Right lobe of liver (tissue), 6 donors: ENCODE results near the gene DDX51. TPM values are rescaled to one million over a fixed set of nuclear protein-coding genes. Genes with fewer than 3 reads are reported as not detected.
"Not testable (repeated sequence)": the region's sequence is repeated elsewhere in the genome, so short reads cannot be mapped to it uniquely, and the experiment has no call there.

Source experiments
- ATAC-seq, 4 donors: fragments of 200-7000 bp; cut with Tn5 transposase; one replicate each; pipeline ENCODE4 v1.9.1; 2020; ENCODE audit warnings: mild to moderate bottlenecking in 4 of 4, moderate library complexity in 4 of 4
- DNase-seq, 3 donors: peaks; one replicate each; pipeline ENCODE4 v3.0.0-alpha.2; 2020
- H3K27ac ChIP-seq, 3 donors: fragments of 200-600 bp; one replicate each; pipeline ENCODE4 v1.8.0; 2022
- H3K27me3 ChIP-seq, 2 donors: fragments of 200-600 bp; one replicate each; pipeline ENCODE4 v1.8.0; 2022
- H3K36me3 ChIP-seq, 4 donors: fragments of 200-600 bp; sonication (generic) in 1 of 4; one replicate each; pipeline versions ENCODE4 v1.5.1 to v1.8.0; 2017 to 2022; ENCODE audit warnings: control low read depth in 1 of 4
- H3K4me1 ChIP-seq, 4 donors: fragments of 200-600 bp; sonication (generic) in 1 of 4; one replicate each; pipeline versions ENCODE4 v1.5.1 to v1.8.0; 2017 to 2022; ENCODE audit warnings: control low read depth in 1 of 4
- H3K4me3 ChIP-seq, 3 donors: fragments of 200-600 bp; one replicate each; pipeline ENCODE4 v1.8.0; 2022
- H3K9me3 ChIP-seq, 4 donors: fragments of 200-600 bp; sonication (generic) in 1 of 4; one replicate each; pipeline versions ENCODE4 v1.5.1 to v1.8.0; 2017 to 2022; ENCODE audit warnings: control low read depth in 1 of 4
- CTCF ChIP-seq, 4 donors: fragments of 200-600 bp in 3 of 4; fragments of 450-650 bp in 1 of 4; IDR thresholded peaks; one replicate each; pipeline versions ENCODE4 v1.5.1 to v1.8.0; 2016 to 2022; ENCODE audit warnings: antibody characterized with exemption in 4 of 4, mild to moderate bottlenecking in 2 of 4
- POLR2A ChIP-seq: fragments of 450-650 bp; IDR thresholded peaks from one replicate; pipeline ENCODE4 v1.6.1; 2017; ENCODE audit warnings: antibody characterized with exemption, mild to moderate bottlenecking
- WGBS: methylation state at CpG from one replicate; pipeline ENCODE4 v1.1.6; 2018; ENCODE audit warnings: low coverage, low lambda C conversion rate; ENCODE audit not compliant: insufficient coverage; ENCODE audit errors: missing lambda C conversion rate; 5-methylcytosine and 5-hydroxymethylcytosine counted together
- intact Hi-C, 2 donors: fragments of 100-400 bp; cut with DNase I; formaldehyde crosslinking; loops; one replicate each; pipeline versions ENCODE4 v1.11.2 to v1.14.1; 2022
- total RNA-seq, 6 experiments: library from RNA; depleted of rRNA in 2 of 6; stranded (reverse); fragments of >200 nt in 2 of 6; fragmentation: NEBNext Ultra II Directional in 3 of 6; extraction: Animal tissue kit (Norgen Biotek cat#: 25700) in 3 of 6; gene quantifications; one replicate each; pipeline versions ENCODE4 v1.1.0 to v1.2.4, GENCODE V29; 2016 to 2023
- donor health status: DM: no; HTN: yes; CAD: no.
- donor health status: DM: no; HTN: no; CAD: no.
- donor health status: DM: no; HTN: no; CAD: no.
- donor health status: DM: no; HTN: yes; CAD: no.
- donor health status: DM: no; HTN: yes; CAD: no.

The DDX51 gene
- total RNA-seq, 6 experiments from 2014 or later: 4.2 to 9.0 (median 5.2) TPM

DNA sequence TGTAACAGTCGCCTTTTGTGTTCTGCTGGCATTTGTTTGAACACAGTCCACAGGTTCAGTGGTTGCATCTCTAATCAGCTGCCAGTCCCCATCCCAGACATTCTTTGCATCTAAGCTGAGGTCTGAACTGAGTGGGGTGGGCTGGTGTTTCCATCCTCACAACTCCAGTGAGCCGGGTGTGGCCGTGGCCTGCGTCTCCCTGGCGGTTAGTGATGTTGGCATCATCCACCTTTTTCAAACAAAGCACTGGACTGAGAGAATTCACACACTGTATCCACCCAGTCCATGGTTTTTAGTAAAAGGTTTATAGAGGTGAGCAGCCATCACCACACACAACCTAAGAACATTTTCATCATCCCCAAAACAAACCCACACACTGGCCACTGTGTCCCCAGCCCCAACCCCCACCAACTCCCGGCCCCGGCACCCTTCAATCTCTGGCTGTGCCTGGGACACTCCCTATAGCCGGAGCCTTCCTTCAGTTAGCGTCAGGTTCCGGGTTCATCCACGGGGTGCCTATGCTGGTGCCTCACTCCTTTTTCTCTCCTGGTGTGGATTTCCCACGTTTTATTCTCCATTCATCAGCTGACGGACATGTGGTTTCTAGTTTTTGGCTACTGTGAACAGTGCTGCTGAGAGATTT, 6.5 kb downstream of the DDX51 start:
- DNase-seq (peak in 1 of 3 donors; percentile 15), ATAC-seq (no peak)
- 51% methylated on average over 10 of the region's 13 CpGs for WGBS

DNA sequence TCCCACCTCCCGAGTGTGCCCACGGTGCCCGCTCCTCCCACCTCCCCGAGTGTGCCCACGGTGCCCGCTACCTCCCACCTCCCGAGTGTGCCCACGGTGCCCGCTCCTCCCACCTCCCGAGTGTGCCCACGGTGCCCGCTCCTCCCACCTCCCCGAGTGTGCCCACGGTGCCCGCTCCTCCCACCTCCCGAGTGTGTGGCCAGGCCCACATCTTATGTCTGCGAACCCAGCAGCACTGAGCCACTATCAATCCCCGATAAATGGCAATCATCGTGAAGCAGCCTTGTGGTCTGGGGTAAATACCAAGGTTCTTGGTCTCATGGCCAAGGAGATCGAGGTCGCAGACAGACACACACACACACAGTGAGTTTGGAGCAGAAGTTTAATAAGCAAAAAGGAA, 7.9 kb downstream of the DDX51 start:
- WGBS: 78% methylated on average over 9 of the region's 21 CpGs
- H3K4me1 ChIP-seq: not testable (repeated sequence)

More for the DNA sequence above, 6.5 kb downstream of the DDX51 start:
- Histone ChIP-seq H3K27ac (no peak overlapping the region), H3K4me3 (no peak overlapping the region), H3K27me3 (no peaks in the 10 kb centered on the region), H3K36me3 (peaks cover 0 to 32% (median 4%) of the 10 kb centered on the region in 4 donors), H3K4me1 (no peaks in the 10 kb centered on the region), H3K9me3 (no peaks in the 10 kb centered on the region)
- intact Hi-C loops: no loop called here
- TF ChIP-seq CTCF (IDR thresholded peaks at IDR 0.05) (no peak), POLR2A (no peak)

DNA sequence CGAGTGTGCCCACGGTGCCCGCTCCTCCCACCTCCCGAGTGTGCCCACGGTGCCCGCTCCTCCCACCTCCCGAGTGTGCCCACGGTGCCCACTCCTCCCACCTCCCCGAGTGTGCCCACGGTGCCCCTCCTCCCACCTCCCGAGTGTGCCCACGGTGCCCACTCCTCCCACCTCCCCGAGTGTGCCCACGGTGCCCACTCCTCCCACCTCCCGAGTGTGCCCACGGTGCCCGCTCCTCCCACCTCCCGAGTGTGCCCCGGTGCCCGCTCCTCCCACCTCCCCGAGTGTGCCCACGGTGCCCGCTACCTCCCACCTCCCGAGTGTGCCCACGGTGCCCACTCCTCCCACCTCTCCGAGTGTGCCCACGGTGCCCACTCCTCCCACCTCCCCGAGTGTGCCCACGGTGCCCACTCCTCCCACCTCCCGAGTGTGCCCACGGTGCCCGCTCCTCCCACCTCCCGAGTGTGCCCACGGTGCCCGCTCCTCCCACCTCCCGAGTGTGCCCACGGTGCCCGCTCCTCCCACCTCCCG, 9.4 kb downstream of the DDX51 start:
- H3K36me3 ChIP-seq: peaks cover 0 to 11% (median 0%) of the 10 kb centered on the region in 4 donors
- H3K9me3 ChIP-seq, H3K27ac ChIP-seq, ATAC-seq, H3K4me3 ChIP-seq, DNase-seq, intact Hi-C loops, H3K4me1 ChIP-seq, H3K27me3 ChIP-seq: not testable (repeated sequence)
- 92% methylated on average over 4 of the region's 39 CpGs for WGBS

More for the DNA sequence above, 7.9 kb downstream of the DDX51 start:
- intact Hi-C loops, H3K4me3 ChIP-seq, DNase-seq, H3K27me3 ChIP-seq, ATAC-seq, H3K9me3 ChIP-seq, H3K27ac ChIP-seq: not testable (repeated sequence)
- peaks cover 0 to 25% (median 3%) of the 10 kb centered on the region in 4 donors for H3K36me3 ChIP-seq

GRCh38 chr12:132133952-132134652, 10.0 kb downstream of the DDX51 start:
- Histone ChIP-seq H3K9me3 (no peaks in the 10 kb centered on the region), H3K27ac (no peak overlapping the region), H3K4me3 (no peak overlapping the region), H3K27me3 (no peaks in the 10 kb centered on the region), H3K4me1 (no peaks in the 10 kb centered on the region), H3K36me3 (peaks cover 0 to 6% (median 0%) of the 10 kb centered on the region in 4 donors)
- intact Hi-C loops: no loop called here
- no peak for TF ChIP-seq POLR2A
- no peak for TF ChIP-seq CTCF (IDR thresholded peaks at IDR 0.05)
- DNase-seq (peak in 2 of 3 donors; percentile 17 to 43), ATAC-seq (peak; percentile 20 to 32 (median 26))
- WGBS: 58% methylated on average over 6 of the region's 27 CpGs

GRCh38 chr12:132132609-132133430, 11.3 kb downstream of the DDX51 start:
- intact Hi-C loops: no loop called here
- whole genome bisulfite sequencing: no CpG with 5 or more reads among the region's 39 CpGs
- H3K9me3 ChIP-seq: no peaks in the 10 kb centered on the region
- ATAC-seq (peak in 3 of 4 donors; percentile 24 to 36 (median 32)), DNase-seq (peak in 1 of 3 donors; percentile 17)
- peaks cover 0 to 2% (median 0%) of the 10 kb centered on the region in 4 donors for H3K36me3 ChIP-seq
- no peak for TF ChIP-seq POLR2A
- no peak for TF ChIP-seq CTCF (IDR thresholded peaks at IDR 0.05)
- no peaks in the 10 kb centered on the region for H3K4me1 ChIP-seq
- H3K27ac ChIP-seq: no peak overlapping the region
- no peak overlapping the region for H3K4me3 ChIP-seq
- no peaks in the 10 kb centered on the region for H3K27me3 ChIP-seq
